Glutamatergic neuron (in vitro differentiated cells): ENCODE measurements around the gene ZNF581. TPM values are rescaled to one million over a fixed set of nuclear protein-coding genes. Genes with fewer than 3 reads are reported as not detected.

Source experiments
- DNase-seq: peaks from one replicate; pipeline ENCODE4 v3.0.0; 2022
- H3K27ac Mint-ChIP-seq: one replicate; pipeline ENCODE4 v1.8.0; 2020; ENCODE audit warnings: mild to moderate bottlenecking, mixed read lengths, inconsistent platforms; ENCODE audit not compliant: unreplicated experiment
- H3K27me3 Mint-ChIP-seq: one replicate; pipeline ENCODE4 v1.8.0; 2020; ENCODE audit warnings: mild to moderate bottlenecking, moderate library complexity, mixed read lengths, inconsistent platforms; ENCODE audit not compliant: unreplicated experiment
- H3K36me3 Mint-ChIP-seq: one replicate; pipeline ENCODE4 v1.8.0; 2020; ENCODE audit warnings: mild to moderate bottlenecking, mixed read lengths, inconsistent platforms; ENCODE audit not compliant: unreplicated experiment
- H3K4me1 Mint-ChIP-seq: one replicate; pipeline ENCODE4 v1.8.0; 2020; ENCODE audit warnings: mild to moderate bottlenecking, low read depth, mixed read lengths, inconsistent platforms; ENCODE audit not compliant: unreplicated experiment
- H3K4me3 Mint-ChIP-seq: one replicate; pipeline ENCODE4 v1.8.0; 2020; ENCODE audit warnings: mild to moderate bottlenecking, mixed read lengths, inconsistent platforms; ENCODE audit not compliant: unreplicated experiment
- H3K9me3 Mint-ChIP-seq: one replicate; pipeline ENCODE4 v1.8.0; 2020; ENCODE audit warnings: mild to moderate bottlenecking, moderate library complexity, mixed read lengths, inconsistent platforms; ENCODE audit not compliant: unreplicated experiment
- total RNA-seq: library from RNA; stranded (reverse); fragmentation: NEBNext Ultra II Directional; extraction: Animal tissue kit (Norgen Biotek cat#: 25700); gene quantifications from one replicate; pipeline ENCODE4 v1.2.1, GENCODE V29; 2021; ENCODE audit not compliant: unreplicated experiment
- TF ChIP-seq, protein P1 (sequence below): fragments of 200-600 bp; sonication (generic); IDR thresholded peaks from one replicate; pipeline ENCODE4 v1.5.0; 2021; ENCODE audit not compliant: partially characterized antibody, unreplicated experiment

Gene ZNF581
- total RNA-seq, 1 donor from 2014 or later: 31.0 TPM

DNA sequence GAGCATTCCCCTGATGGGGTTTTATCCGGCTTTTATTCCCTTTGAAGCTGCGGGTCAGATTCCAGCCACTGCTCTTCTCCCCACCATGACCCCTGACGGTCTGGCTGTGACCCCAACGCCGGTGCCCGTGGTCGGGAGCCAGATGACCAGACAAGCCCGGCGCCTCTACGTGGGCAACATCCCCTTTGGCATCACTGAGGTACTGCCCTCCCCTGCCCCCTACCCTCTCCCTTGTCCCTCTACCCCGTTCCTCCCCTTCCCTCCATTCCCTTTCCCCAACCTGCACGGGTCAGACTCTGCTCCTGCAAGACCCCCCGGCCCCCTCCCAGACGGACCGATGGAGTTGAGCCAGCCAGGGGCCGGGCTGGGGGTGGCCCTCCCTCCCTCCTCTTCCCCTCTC, 17.5 kb downstream of the ZNF581 start:
- Mint-ChIP-seq H3K4me3 (no peak overlapping the region), H3K9me3 (peaks cover 11% of the 10 kb centered on the region), H3K27me3 (no peaks in the 10 kb centered on the region), H3K27ac (no peak overlapping the region), H3K36me3 (no peaks in the 10 kb centered on the region), H3K4me1 (peaks cover 17% of the 10 kb centered on the region)
- TF ChIP-seq, protein P1, sequence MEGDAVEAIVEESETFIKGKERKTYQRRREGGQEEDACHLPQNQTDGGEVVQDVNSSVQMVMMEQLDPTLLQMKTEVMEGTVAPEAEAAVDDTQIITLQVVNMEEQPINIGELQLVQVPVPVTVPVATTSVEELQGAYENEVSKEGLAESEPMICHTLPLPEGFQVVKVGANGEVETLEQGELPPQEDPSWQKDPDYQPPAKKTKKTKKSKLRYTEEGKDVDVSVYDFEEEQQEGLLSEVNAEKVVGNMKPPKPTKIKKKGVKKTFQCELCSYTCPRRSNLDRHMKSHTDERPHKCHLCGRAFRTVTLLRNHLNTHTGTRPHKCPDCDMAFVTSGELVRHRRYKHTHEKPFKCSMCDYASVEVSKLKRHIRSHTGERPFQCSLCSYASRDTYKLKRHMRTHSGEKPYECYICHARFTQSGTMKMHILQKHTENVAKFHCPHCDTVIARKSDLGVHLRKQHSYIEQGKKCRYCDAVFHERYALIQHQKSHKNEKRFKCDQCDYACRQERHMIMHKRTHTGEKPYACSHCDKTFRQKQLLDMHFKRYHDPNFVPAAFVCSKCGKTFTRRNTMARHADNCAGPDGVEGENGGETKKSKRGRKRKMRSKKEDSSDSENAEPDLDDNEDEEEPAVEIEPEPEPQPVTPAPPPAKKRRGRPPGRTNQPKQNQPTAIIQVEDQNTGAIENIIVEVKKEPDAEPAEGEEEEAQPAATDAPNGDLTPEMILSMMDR: no peak
- DNase-seq: no peak

DNA sequence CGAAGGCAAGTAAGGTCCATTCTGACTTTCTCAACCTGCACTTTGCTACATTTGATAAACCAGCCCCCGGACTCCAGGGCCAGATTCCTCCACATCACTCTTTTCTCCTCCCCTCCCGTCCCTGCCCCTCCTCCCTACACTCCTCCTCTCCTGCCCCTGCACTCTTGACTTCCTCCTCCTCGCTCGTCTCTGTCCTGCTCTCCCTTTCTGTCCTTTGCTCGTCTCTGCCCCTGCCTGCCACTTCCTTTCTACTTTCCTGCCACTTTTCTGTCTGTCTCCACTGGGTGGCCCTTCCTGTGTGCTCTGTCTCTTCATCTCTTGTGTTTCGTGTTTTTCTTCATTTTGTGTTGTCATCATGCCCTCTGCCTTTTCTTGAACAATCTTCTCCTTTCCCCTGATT, 18.4 kb downstream of the ZNF581 start:
- TF ChIP-seq, protein P1: no peak
- Mint-ChIP-seq H3K27me3 (no peaks in the 10 kb centered on the region), H3K4me1 (peaks cover 16% of the 10 kb centered on the region), H3K27ac (no peak overlapping the region), H3K4me3 (no peak overlapping the region), H3K9me3 (peaks cover 11% of the 10 kb centered on the region), H3K36me3 (no peaks in the 10 kb centered on the region)
- DNase-seq: no peak

DNA sequence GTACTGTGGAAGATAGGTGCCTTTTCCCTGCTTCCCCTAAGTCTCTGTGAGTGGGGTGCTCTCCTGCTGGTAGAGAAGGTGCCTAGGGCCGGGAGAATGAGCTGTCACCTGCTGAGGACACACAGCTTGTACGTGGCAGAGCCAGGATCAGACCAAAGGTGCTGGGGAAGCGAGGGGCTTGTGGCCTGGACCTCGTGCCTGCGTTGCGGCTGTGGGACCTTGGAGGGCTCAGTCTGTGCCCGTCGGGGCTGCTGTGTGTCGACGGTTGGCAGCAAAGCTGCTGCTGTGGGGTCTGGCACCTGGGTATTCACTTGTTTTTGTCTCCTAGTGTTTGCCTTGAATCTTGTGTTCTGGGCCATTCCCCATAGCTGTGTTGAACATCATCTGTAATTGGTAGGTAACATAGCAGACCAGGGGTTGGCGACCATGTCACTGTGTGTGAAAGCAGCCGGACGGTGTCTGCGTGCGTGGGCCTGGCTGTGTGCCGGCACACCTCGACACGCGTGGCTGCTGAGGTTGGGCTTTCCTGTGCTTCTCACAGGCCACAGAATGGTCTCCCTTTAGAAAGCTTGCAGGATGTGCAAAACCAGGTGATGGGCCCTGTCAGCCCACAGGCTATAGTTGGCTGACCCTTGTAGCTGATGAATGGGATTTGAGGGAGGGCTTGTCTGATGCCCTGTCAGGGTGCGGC, 20.5 kb downstream of the ZNF581 start:
- H3K4me3 Mint-ChIP-seq: no peak overlapping the region
- H3K4me1 Mint-ChIP-seq: peaks cover 4% of the 10 kb centered on the region
- no peaks in the 10 kb centered on the region for H3K36me3 Mint-ChIP-seq
- H3K27ac Mint-ChIP-seq: no peak overlapping the region
- peaks cover 15% of the 10 kb centered on the region for H3K9me3 Mint-ChIP-seq
- H3K27me3 Mint-ChIP-seq: no peaks in the 10 kb centered on the region
- TF ChIP-seq, protein P1: no peak
- DNase-seq: no peak

DNA sequence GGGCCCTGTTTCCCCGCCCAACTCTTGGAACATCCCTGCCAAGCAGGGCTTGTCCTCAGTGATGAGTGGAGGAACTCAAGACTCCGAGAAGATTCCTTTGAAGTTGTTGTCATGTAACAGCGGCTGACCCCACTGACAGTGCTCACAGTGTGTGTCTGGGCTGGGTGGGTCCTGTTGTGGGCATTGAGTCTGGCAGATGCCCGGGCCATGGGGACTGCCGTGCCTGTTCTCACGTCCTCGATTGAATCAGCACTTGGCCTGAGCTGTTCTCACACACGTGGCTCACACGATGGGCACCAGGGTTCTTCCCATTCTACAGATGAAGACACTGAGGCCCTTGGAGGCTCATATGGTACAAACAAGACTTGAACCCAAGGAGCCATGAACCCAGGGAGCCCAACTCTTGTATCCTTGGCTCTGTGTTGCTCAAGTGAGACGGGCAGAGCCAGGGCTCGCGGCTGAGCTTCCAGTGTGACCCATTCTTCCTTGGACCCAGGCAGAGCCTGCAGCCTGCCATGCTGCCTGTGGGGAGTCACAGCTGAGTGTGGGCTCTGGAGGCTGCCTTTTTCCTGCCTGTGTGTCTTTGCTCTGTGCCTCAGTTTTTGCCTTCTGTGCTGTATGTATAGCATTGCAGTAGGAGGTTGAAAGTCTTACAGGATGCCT, 23.0 kb downstream of the ZNF581 start:
- TF ChIP-seq, protein P1: no peak
- peaks cover 20% of the 10 kb centered on the region for H3K9me3 Mint-ChIP-seq
- H3K4me1 Mint-ChIP-seq: peaks cover 6% of the 10 kb centered on the region
- DNase-seq: no peak
- H3K36me3 Mint-ChIP-seq: no peaks in the 10 kb centered on the region
- H3K27me3 Mint-ChIP-seq: peaks cover 9% of the 10 kb centered on the region
- H3K27ac Mint-ChIP-seq: no peak overlapping the region
- H3K4me3 Mint-ChIP-seq: no peak overlapping the region

DNA sequence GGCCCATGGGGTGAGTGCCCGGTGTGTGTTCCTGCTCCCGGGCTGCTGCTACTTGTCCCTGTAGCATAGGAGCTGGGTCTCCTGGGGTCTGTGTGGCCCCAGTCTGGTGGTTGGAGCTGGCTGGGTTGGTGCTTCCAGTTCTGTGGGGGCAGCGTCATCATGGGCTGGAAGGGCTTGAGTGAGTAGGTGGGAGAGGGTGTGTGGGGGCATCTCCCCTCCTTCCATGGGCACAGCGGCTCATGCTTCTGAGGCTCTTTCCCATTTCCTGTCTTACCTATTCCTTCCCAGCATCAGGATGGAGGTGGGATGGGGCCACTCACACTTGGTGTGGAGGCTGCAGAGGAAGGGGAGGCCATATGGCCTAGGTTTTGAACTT, 23.5 kb downstream of the ZNF581 start:
- Mint-ChIP-seq H3K4me3 (no peak overlapping the region), H3K27ac (peak overlapping the region; percentile 5), H3K9me3 (peaks cover 20% of the 10 kb centered on the region), H3K36me3 (no peaks in the 10 kb centered on the region), H3K27me3 (peaks cover 10% of the 10 kb centered on the region), H3K4me1 (peaks cover 8% of the 10 kb centered on the region)
- no peak for DNase-seq
- TF ChIP-seq, protein P1: no peak
